Measurements from ENCODE around the gene TMEM87B.

DNA sequence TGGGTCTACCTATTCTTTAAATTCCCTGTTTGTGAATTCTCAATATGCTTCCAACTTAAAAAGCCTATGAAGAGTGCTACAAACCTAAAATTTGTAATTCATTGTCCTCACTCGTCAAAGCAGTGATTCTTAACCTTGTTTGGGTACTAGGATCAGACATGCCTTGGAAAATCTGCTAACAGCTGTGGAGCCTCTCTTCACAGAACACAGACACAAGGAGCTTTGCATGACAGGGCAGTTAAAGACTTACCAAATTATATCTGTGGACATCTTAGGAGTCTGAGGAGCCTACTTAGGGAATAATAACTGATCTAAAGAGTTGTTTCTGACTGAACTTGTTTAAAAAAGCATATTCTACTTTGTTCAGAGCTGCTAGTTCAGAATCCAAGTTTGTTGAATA lies 38.1 kb downstream of the TMEM87B start:
- TF ChIP-seq POLR2A (IDR thresholded peaks at IDR 0.05; ENCODE audit: low read length) (no peak), GATA1 (IDR thresholded peaks at IDR 0.05; ENCODE audit: low read depth, low read length) (no peak)
